NCI-H510A treated with DMSO at 0.1 percent for 48 hours (cell line): ENCODE measurements around the gene ERBB2.
A peak's percentile ranks its signal among the peaks of the same experiment; 100 is the strongest.
"Not testable (repeated sequence)": the region's sequence is repeated elsewhere in the genome, so short reads cannot be mapped to it uniquely, and the experiment has no call there.

Source experiments
- DNase-seq: peaks from one replicate; lab custom pipeline; 2025; lab: John Stamatoyannopoulos, UW

ERBB2 gene

GRCh38 chr17:39678340-39679116 is 21.3 kb upstream of the ERBB2 start:
- no peak for DNase-seq

- DNase-seq = no peak
These were observed 20.2 kb upstream of the ERBB2 start for GRCh38 chr17:39679521-39680192.

- no peak for DNase-seq
These were observed 16.4 kb upstream of the ERBB2 start for GRCh38 chr17:39683295-39683939.

- no peak for DNase-seq
These were observed 15.3 kb upstream of the ERBB2 start for GRCh38 chr17:39684369-39685192.

GRCh38 chr17:39687101-39687545 is 12.7 kb upstream of the ERBB2 start:
- no peak for DNase-seq

GRCh38 chr17:39687546-39688474 is 12.1 kb upstream of the ERBB2 start, which contains the start of gene PGAP3:
TSS of gene PGAP3 (minus strand) at chr17:39688057. CDS start at chr17:39688014, 43 bp downstream.
- DNase-seq = peak; percentile 97

- no peak for DNase-seq
These were observed 11.4 kb upstream of the ERBB2 start for GRCh38 chr17:39688475-39688835.

- DNase-seq = no peak
These were observed 10.9 kb upstream of the ERBB2 start for GRCh38 chr17:39688945-39689344.

- DNase-seq = no peak
These were observed 5.3 kb upstream of the ERBB2 start for GRCh38 chr17:39694593-39694992.

- DNase-seq = no peak
These were observed 4.8 kb upstream of the ERBB2 start for GRCh38 chr17:39695089-39695474.

- no peak for DNase-seq
These were observed 3.1 kb upstream of the ERBB2 start for GRCh38 chr17:39696731-39697130.

GRCh38 chr17:39697961-39698360 is 1.9 kb upstream of the ERBB2 start:
- no peak for DNase-seq

GRCh38 chr17:39699157-39699817 is 577 bp upstream of the ERBB2 start:
- DNase-seq = not testable (repeated sequence)

GRCh38 chr17:39700148-39700987 is 504 bp downstream of the ERBB2 start:
- DNase-seq = no peak

- no peak for DNase-seq
These were observed 1.3 kb downstream of the ERBB2 start for GRCh38 chr17:39701012-39701783.

GRCh38 chr17:39701784-39702422 is 2.0 kb downstream of the ERBB2 start:
- DNase-seq = no peak

- DNase-seq = peak; percentile 81
These were observed 3.3 kb downstream of the ERBB2 start for GRCh38 chr17:39702901-39703893.
